Right lobe of liver (tissue), 6 donors: ENCODE data around the gene RPS21. TPM values are rescaled to one million over a fixed set of nuclear protein-coding genes. Genes with fewer than 3 reads are reported as not detected.

ENCODE experiments used
- ATAC-seq, 4 donors: fragments of 200-7000 bp; cut with Tn5 transposase; one replicate each; pipeline ENCODE4 v1.9.1; 2020; ENCODE audit warnings: mild to moderate bottlenecking in 4 of 4, moderate library complexity in 4 of 4
- DNase-seq, 3 donors: peaks; one replicate each; pipeline ENCODE4 v3.0.0-alpha.2; 2020
- H3K27ac ChIP-seq, 3 donors: fragments of 200-600 bp; one replicate each; pipeline ENCODE4 v1.8.0; 2022
- H3K27me3 ChIP-seq, 2 donors: fragments of 200-600 bp; one replicate each; pipeline ENCODE4 v1.8.0; 2022
- H3K36me3 ChIP-seq, 4 donors: fragments of 200-600 bp; sonication (generic) in 1 of 4; one replicate each; pipeline versions ENCODE4 v1.5.1 to v1.8.0; 2017 to 2022; ENCODE audit warnings: control low read depth in 1 of 4
- H3K4me1 ChIP-seq, 4 donors: fragments of 200-600 bp; sonication (generic) in 1 of 4; one replicate each; pipeline versions ENCODE4 v1.5.1 to v1.8.0; 2017 to 2022; ENCODE audit warnings: control low read depth in 1 of 4
- H3K4me3 ChIP-seq, 3 donors: fragments of 200-600 bp; one replicate each; pipeline ENCODE4 v1.8.0; 2022
- H3K9me3 ChIP-seq, 4 donors: fragments of 200-600 bp; sonication (generic) in 1 of 4; one replicate each; pipeline versions ENCODE4 v1.5.1 to v1.8.0; 2017 to 2022; ENCODE audit warnings: control low read depth in 1 of 4
- POLR2A ChIP-seq: fragments of 450-650 bp; IDR thresholded peaks from one replicate; pipeline ENCODE4 v1.6.1; 2017; ENCODE audit warnings: antibody characterized with exemption, mild to moderate bottlenecking
- WGBS: methylation state at CpG from one replicate; pipeline ENCODE4 v1.1.6; 2018; ENCODE audit warnings: low coverage, low lambda C conversion rate; ENCODE audit not compliant: insufficient coverage; ENCODE audit errors: missing lambda C conversion rate; 5-methylcytosine and 5-hydroxymethylcytosine counted together
- intact Hi-C, 2 donors: fragments of 100-400 bp; cut with DNase I; formaldehyde crosslinking; loops; one replicate each; pipeline versions ENCODE4 v1.11.2 to v1.14.1; 2022
- total RNA-seq, 6 experiments: library from RNA; depleted of rRNA in 2 of 6; stranded (reverse); fragments of >200 nt in 2 of 6; fragmentation: NEBNext Ultra II Directional in 3 of 6; extraction: Animal tissue kit (Norgen Biotek cat#: 25700) in 3 of 6; gene quantifications; one replicate each; pipeline versions ENCODE4 v1.1.0 to v1.2.4, GENCODE V29; 2016 to 2023
- TF ChIP-seq, protein P1 (sequence below), 4 donors: fragments of 200-600 bp in 3 of 4; fragments of 450-650 bp in 1 of 4; IDR thresholded peaks; one replicate each; pipeline versions ENCODE4 v1.5.1 to v1.8.0; 2016 to 2022; ENCODE audit warnings: antibody characterized with exemption in 4 of 4, mild to moderate bottlenecking in 2 of 4
- donor health status: DM: no; HTN: yes; CAD: no.
- donor health status: DM: no; HTN: no; CAD: no.
- donor health status: DM: no; HTN: no; CAD: no.
- donor health status: DM: no; HTN: yes; CAD: no.
- donor health status: DM: no; HTN: yes; CAD: no.

The RPS21 gene
- total RNA-seq, 6 experiments from 2014 or later = 339 to 696 (median 413) TPM

- peaks cover 0 to 8% (median 0%) of the 10 kb centered on the region in 4 donors for H3K36me3 ChIP-seq
- no peaks in the 10 kb centered on the region for H3K9me3 ChIP-seq
- intact Hi-C loops = no loop called here
- H3K27ac ChIP-seq = no peak overlapping the region
- ATAC-seq = no peak
- H3K27me3 ChIP-seq = no peaks in the 10 kb centered on the region
- TF ChIP-seq POLR2A = no peak
- TF ChIP-seq, protein P1, sequence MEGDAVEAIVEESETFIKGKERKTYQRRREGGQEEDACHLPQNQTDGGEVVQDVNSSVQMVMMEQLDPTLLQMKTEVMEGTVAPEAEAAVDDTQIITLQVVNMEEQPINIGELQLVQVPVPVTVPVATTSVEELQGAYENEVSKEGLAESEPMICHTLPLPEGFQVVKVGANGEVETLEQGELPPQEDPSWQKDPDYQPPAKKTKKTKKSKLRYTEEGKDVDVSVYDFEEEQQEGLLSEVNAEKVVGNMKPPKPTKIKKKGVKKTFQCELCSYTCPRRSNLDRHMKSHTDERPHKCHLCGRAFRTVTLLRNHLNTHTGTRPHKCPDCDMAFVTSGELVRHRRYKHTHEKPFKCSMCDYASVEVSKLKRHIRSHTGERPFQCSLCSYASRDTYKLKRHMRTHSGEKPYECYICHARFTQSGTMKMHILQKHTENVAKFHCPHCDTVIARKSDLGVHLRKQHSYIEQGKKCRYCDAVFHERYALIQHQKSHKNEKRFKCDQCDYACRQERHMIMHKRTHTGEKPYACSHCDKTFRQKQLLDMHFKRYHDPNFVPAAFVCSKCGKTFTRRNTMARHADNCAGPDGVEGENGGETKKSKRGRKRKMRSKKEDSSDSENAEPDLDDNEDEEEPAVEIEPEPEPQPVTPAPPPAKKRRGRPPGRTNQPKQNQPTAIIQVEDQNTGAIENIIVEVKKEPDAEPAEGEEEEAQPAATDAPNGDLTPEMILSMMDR (IDR thresholded peaks at IDR 0.05) = no peak
- WGBS = no CpG with 5 or more reads among the region's 12 CpGs
- H3K4me1 ChIP-seq = peaks cover 0 to 17% (median 0%) of the 10 kb centered on the region in 4 donors
- no peak overlapping the region for H3K4me3 ChIP-seq
- no peak for DNase-seq
Observed at GRCh38 chr20:62393335-62393665, 6.4 kb downstream of the RPS21 start.

DNA sequence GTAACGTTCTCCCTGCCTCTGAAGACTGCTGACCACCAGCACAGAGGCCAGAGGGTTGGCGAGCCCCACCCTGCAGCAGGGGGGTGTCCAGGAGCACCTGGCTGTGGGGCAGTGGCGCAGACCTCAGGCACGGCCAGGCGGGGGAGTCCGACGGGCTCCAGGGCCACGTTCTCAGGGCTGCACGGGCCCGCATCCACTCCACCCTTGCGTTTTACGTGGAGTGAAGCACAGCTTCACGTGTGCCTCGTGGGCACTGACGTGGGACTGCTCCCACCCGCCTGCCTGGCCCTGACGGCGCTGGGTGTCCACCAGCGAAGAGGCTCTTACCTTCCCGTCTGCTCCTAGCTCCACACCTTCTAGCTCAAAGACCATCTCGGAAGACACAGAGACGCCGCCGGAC lies 6.9 kb downstream of the RPS21 start:
- Histone ChIP-seq H3K27me3 (no peaks in the 10 kb centered on the region), H3K36me3 (peaks cover 0 to 3% (median 0%) of the 10 kb centered on the region in 4 donors), H3K27ac (no peak overlapping the region), H3K4me3 (no peak overlapping the region), H3K9me3 (no peaks in the 10 kb centered on the region), H3K4me1 (peaks cover 0 to 16% (median 0%) of the 10 kb centered on the region in 4 donors)
- TF ChIP-seq, protein P1 (IDR thresholded peaks at IDR 0.05) = no peak
- no peak for TF ChIP-seq POLR2A
- intact Hi-C loops = no loop called here
- DNase-seq (no peak), ATAC-seq (no peak)
- WGBS = no CpG with 5 or more reads among the region's 24 CpGs

DNA sequence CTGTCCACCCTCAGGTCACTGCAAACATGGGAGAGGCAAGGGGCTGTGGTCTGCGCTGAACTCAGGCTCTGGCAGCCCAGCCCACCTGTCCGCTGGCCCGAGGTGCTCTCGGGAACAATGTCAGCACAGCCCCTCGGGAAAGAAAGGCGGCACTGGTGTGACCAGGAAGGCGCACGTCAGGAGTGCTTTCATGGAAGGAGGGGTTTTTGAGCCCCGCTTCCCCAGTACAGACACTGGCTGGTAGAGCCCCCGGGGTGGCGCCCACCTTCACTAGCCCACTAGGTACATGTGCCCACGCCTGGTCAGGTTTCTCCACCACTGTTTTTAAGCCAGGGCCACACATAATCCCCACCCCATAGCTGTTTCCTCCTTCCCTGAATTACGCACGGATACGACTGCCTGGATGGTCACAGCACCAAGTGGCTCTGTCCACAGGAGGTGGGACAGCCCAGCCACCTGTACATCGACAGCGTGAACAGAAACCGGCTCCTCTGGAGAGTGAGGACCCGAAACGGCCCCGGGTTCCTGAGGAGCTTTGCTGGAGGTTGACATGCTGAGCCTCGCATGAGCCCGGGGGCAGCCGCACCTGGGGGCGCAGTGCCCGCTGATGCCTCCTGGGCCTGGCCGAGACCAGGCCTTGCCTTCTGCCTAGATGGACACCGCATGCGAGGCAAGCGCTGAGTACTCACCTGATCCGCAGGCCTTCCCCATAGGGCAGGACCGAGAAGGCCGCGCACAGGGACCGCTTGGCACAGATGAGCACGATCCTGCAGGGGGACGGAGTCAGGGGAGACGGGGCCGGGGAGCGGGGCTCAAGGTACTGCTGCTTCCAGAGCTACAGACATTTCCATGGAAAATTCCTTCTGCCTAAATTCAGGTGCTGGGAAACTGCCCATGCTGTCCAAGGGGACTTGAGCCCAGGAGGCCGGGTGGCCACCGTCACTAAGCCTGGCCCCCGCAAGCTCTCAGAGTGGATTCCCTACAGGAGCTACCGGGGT lies 7.6 kb downstream of the RPS21 start:
- no peak for ATAC-seq
- H3K36me3 ChIP-seq = no peaks in the 10 kb centered on the region
- DNase-seq = no peak
- peaks cover 0 to 16% (median 0%) of the 10 kb centered on the region in 4 donors for H3K4me1 ChIP-seq
- no peaks in the 10 kb centered on the region for H3K27me3 ChIP-seq
- no peak overlapping the region for H3K27ac ChIP-seq
- H3K9me3 ChIP-seq = no peaks in the 10 kb centered on the region
- WGBS = 80% methylated on average over 3 of the region's 44 CpGs
- no peak overlapping the region for H3K4me3 ChIP-seq
- TF ChIP-seq POLR2A = no peak
- TF ChIP-seq, protein P1 (IDR thresholded peaks at IDR 0.05) = no peak
- intact Hi-C loops = no loop called here

DNA sequence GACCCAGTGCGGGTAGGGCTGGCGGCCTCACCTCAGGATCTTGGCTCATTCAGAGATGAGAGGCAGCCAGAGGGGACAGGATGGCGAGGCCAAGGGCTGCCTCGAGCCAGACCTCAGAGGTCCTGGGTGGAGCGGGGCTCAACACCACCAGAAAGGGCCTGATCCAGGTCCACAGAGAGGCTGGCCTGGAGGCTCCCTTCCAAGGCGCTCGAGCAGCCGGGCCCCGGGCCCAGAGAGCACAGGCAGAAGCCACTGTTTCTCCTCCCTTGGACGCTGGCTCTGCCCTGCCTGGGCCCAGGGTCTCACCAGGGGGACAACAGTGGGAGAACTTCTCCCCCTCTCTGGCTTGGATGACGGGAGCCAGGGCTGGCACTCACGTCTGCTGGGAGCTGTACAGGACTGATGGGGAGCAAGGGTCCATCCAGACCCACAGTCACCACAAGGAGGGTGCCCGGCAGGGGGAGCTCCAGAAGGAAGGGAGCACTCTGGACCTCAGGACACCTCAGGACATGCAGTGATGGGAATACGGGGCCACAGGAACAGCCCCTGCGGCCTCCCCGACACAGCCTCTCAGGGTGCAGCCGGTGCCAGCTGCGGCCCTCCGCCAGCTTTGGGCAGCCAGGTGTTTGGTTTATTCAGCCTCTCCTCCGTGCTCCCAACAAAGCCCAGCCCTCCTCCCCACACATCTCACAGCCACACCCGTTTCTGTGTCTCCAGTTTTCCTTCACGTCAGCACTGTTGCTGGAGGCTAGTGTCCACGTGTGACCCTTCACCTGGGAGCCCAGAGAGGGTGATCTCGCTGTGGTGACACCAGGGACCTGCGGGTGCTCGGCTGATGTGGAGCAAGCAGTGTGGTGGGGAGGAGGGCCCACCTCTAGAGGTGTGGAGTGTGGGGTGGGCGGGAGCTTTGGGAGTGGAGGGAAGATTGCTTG lies 8.7 kb downstream of the RPS21 start:
- DNase-seq (no peak), ATAC-seq (no peak)
- H3K4me3 ChIP-seq = no peak overlapping the region
- H3K36me3 ChIP-seq = no peaks in the 10 kb centered on the region
- WGBS = 83% methylated on average over 1 of the region's 27 CpGs
- no peaks in the 10 kb centered on the region for H3K9me3 ChIP-seq
- TF ChIP-seq, protein P1 (IDR thresholded peaks at IDR 0.05) = no peak
- no peak for TF ChIP-seq POLR2A
- H3K4me1 ChIP-seq = peaks cover 0 to 14% (median 0%) of the 10 kb centered on the region in 4 donors
- H3K27ac ChIP-seq = no peak overlapping the region
- intact Hi-C loops = no loop called here
- no peaks in the 10 kb centered on the region for H3K27me3 ChIP-seq
